H1 (cell line): ENCODE measurements around the gene CHD9. TPM values are rescaled to one million over a fixed set of nuclear protein-coding genes. Genes with fewer than 3 reads are reported as not detected.
A peak's percentile ranks its signal among the peaks of the same experiment; 100 is the strongest.

Experiments used
- CTCF ChIA-PET: fragments of 300-600 bp; sonication (Branson Sonifier 250); formaldehyde crosslinking; loops from one replicate; lab custom pipeline; 2021; ENCODE audit not compliant: partially characterized antibody; lab: Charles Lee
- POLR2A ChIA-PET: fragments of 300-600 bp; sonication (Branson Sonifier 250); formaldehyde crosslinking; loops from one replicate; lab custom pipeline; 2021; ENCODE audit warnings: inconsistent platforms; ENCODE audit not compliant: partially characterized antibody; lab: Charles Lee
- DNase-seq, 2 experiments: peaks; one replicate each; pipeline versions ENCODE4 v3.0.0 to v3.0.0-alpha.2; 2010 to 2022; ENCODE audit warnings: low spot score in 2 of 2, low read depth in 1 of 2, mixed read lengths in 1 of 2
- FAIRE-seq: peaks from 2 replicates; lab custom pipeline; 2011; peaks lifted over from hg19 to GRCh38; lab: Jason Lieb, UNC
- H2AFZ ChIP-seq: 2 replicates; pipeline ENCODE4 v1.8.1; 2012; ENCODE audit warnings: low read length, inconsistent platforms
- H2AK5ac ChIP-seq: 2 replicates; pipeline ENCODE4 v1.6.1; 2013; ENCODE audit warnings: low read depth, low read length
- H2BK120ac ChIP-seq: replicated peaks from 2 replicates; pipeline ENCODE3; 2013; ENCODE audit warnings: low read depth, low read length, inconsistent platforms
- H2BK12ac ChIP-seq: 2 replicates; pipeline ENCODE4 v1.6.1; 2013; ENCODE audit warnings: low read depth, low read length
- H2BK15ac ChIP-seq: 2 replicates; pipeline ENCODE4 v1.6.1; 2013; ENCODE audit warnings: low read length
- H2BK20ac ChIP-seq: 2 replicates; pipeline ENCODE4 v1.6.1; 2013; ENCODE audit warnings: low read length
- H2BK5ac ChIP-seq: 2 replicates; pipeline ENCODE4 v1.6.1; 2013; ENCODE audit warnings: low read depth, low read length
- H3K14ac ChIP-seq: 2 replicates; pipeline ENCODE4 v1.6.1; 2013; ENCODE audit warnings: inconsistent platforms; ENCODE audit not compliant: insufficient read length
- H3K18ac ChIP-seq: 2 replicates; pipeline ENCODE4 v1.6.1; 2013; ENCODE audit warnings: low read length; ENCODE audit errors: extremely low read depth
- H3K23ac ChIP-seq: 2 replicates; pipeline ENCODE4 v1.6.1; 2013; ENCODE audit warnings: inconsistent platforms; ENCODE audit not compliant: insufficient read length
- H3K23me2 ChIP-seq: 2 replicates; pipeline ENCODE4 v1.6.1; 2013; ENCODE audit warnings: low read depth, low read length
- H3K27ac ChIP-seq: 2 replicates; pipeline ENCODE4 v1.6.1; 2011; ENCODE audit warnings: low read depth, low read length, inconsistent platforms
- H3K27me3 ChIP-seq, 4 experiments: replicated peaks in 1 of 4; 1 replicate in 1 of 4; 2 replicates in 3 of 4; pipeline versions ENCODE4 v1.6.1 to v1.8.1; 2011 to 2013; ENCODE audit warnings: low read length in 3 of 4, mild to moderate bottlenecking in 3 of 4, inconsistent platforms in 2 of 4, mixed read lengths in 2 of 4, moderate library complexity in 1 of 4; ENCODE audit not compliant: control insufficient read depth in 3 of 4, insufficient read depth in 3 of 4; ENCODE audit errors: extremely low read depth in 1 of 4
- H3K36me3 ChIP-seq, 4 experiments: 2 replicates each; pipeline versions ENCODE4 v1.6.1 to v1.8.1; 2011 to 2013; ENCODE audit warnings: mild to moderate bottlenecking in 4 of 4, low read length in 3 of 4, moderate library complexity in 2 of 4, control low read depth in 1 of 4, inconsistent platforms in 1 of 4; ENCODE audit not compliant: insufficient read depth in 4 of 4, control insufficient read depth in 2 of 4
- H3K4ac ChIP-seq: replicated peaks from 2 replicates; pipeline ENCODE3; 2013; ENCODE audit warnings: low read length, low read depth, mixed read lengths, inconsistent platforms; ENCODE audit not compliant: insufficient read length
- H3K4me1 ChIP-seq, 4 experiments: replicated peaks in 1 of 4; 1 replicate in 1 of 4; 2 replicates in 3 of 4; pipeline versions ENCODE4 v1.6.1 to v1.8.1; 2011 to 2013; ENCODE audit warnings: low read length in 3 of 4, inconsistent platforms in 2 of 4, mixed read lengths in 1 of 4; ENCODE audit not compliant: insufficient read depth in 4 of 4, control insufficient read depth in 3 of 4
- H3K4me2 ChIP-seq, 2 experiments: 2 replicates each; pipeline versions ENCODE4 v1.6.1 to v1.8.1; 2011 to 2013; ENCODE audit warnings: low read depth in 2 of 2, low read length in 2 of 2, control low read depth in 1 of 2, inconsistent platforms in 1 of 2, mild to moderate bottlenecking in 1 of 2; ENCODE audit not compliant: insufficient read depth in 1 of 2
- H3K4me3 ChIP-seq, 4 experiments: fragments of 200-600, 300-600 bp in 1 of 4; sonication (generic), shearing (Covaris generic), sonication (Bioruptor Twin) in 1 of 4; 2 replicates each; pipeline versions ENCODE4 v1.5.1 to v1.8.1; 2011 to 2016; ENCODE audit warnings: low read length in 4 of 4, low read depth in 3 of 4, control low read depth in 2 of 4, inconsistent platforms in 2 of 4, mild to moderate bottlenecking in 2 of 4, mixed read lengths in 1 of 4, moderate library complexity in 1 of 4; ENCODE audit not compliant: insufficient read depth in 2 of 4; ENCODE audit errors: extremely low read depth in 1 of 4
- H3K56ac ChIP-seq: replicated peaks from 2 replicates; pipeline ENCODE3; 2013; ENCODE audit warnings: low read depth, mild to moderate bottlenecking, mixed read lengths, low read length, inconsistent platforms; ENCODE audit not compliant: insufficient read length
- H3K79me1 ChIP-seq: 2 replicates; pipeline ENCODE4 v1.6.1; 2013; ENCODE audit warnings: low read depth, low read length, control low read depth
- H3K79me2 ChIP-seq, 2 experiments: 2 replicates each; pipeline versions ENCODE4 v1.6.1 to v1.8.1; 2012 to 2013; ENCODE audit warnings: low read length in 2 of 2, mild to moderate bottlenecking in 2 of 2, inconsistent platforms in 1 of 2; ENCODE audit not compliant: insufficient read depth in 2 of 2, control insufficient read depth in 1 of 2
- H3K9ac ChIP-seq, 4 experiments: replicated peaks in 1 of 4; 1 replicate in 1 of 4; 2 replicates in 3 of 4; pipeline versions ENCODE4 v1.6.1 to v1.8.1; 2011 to 2013; ENCODE audit warnings: low read depth in 3 of 4, low read length in 3 of 4, control low read depth in 2 of 4, mild to moderate bottlenecking in 2 of 4, moderate library complexity in 2 of 4, inconsistent platforms in 1 of 4; ENCODE audit errors: extremely low read depth in 1 of 4
- H3K9me3 ChIP-seq, 2 experiments: 2 replicates each; pipeline versions ENCODE4 v1.6.1 to v1.8.1; 2012 to 2013; ENCODE audit warnings: mild to moderate bottlenecking in 2 of 2, moderate library complexity in 2 of 2, control low read depth in 1 of 2, inconsistent platforms in 1 of 2, low read depth in 1 of 2, low read length in 1 of 2, mixed read lengths in 1 of 2; ENCODE audit not compliant: insufficient read depth in 2 of 2
- H4K20me1 ChIP-seq, 2 experiments: replicated peaks in 1 of 2; 2 replicates each; pipeline versions ENCODE3 to v1.8.1; 2011 to 2013; ENCODE audit warnings: inconsistent platforms in 2 of 2, low read length in 2 of 2, mild to moderate bottlenecking in 1 of 2; ENCODE audit not compliant: insufficient read depth in 2 of 2, control insufficient read depth in 1 of 2
- H4K5ac ChIP-seq: 2 replicates; pipeline ENCODE4 v1.6.1; 2013; ENCODE audit warnings: low read length, low read depth, mixed read lengths, inconsistent platforms; ENCODE audit not compliant: insufficient read length
- H4K8ac ChIP-seq: 2 replicates; pipeline ENCODE4 v1.8.0; 2013; ENCODE audit warnings: mild to moderate bottlenecking, moderate library complexity, low read length, inconsistent platforms; ENCODE audit not compliant: insufficient read depth; ENCODE audit errors: extremely low read depth
- H4K91ac ChIP-seq: replicated peaks from 2 replicates; pipeline ENCODE3; 2013; ENCODE audit warnings: low read length, mixed read lengths, inconsistent platforms; ENCODE audit not compliant: insufficient read length
- BCL11A ChIP-seq, 2 experiments: IDR thresholded peaks; one replicate each; pipeline ENCODE4 v1.6.1; 2011; ENCODE audit warnings: low read depth in 2 of 2, low read length in 2 of 2, mild to moderate bottlenecking in 2 of 2
- CREB1 ChIP-seq: IDR thresholded peaks from 2 replicates; pipeline ENCODE4 v1.6.1; 2012; ENCODE audit warnings: inconsistent platforms
- FOSL1 ChIP-seq: IDR thresholded peaks from 2 replicates; pipeline ENCODE4 v1.6.1; 2011; ENCODE audit warnings: mild to moderate bottlenecking, low read depth, low read length, moderate library complexity; ENCODE audit not compliant: insufficient read depth
- GABPA ChIP-seq: IDR thresholded peaks from 2 replicates; pipeline ENCODE4 v1.6.1; 2011; ENCODE audit warnings: mild to moderate bottlenecking, low read length, moderate library complexity, borderline replicate concordance; ENCODE audit not compliant: insufficient read depth
- KDM5A ChIP-seq: fragments of 200-600 bp; IDR thresholded peaks from 2 replicates; pipeline ENCODE4 v1.7.1; 2012; ENCODE audit warnings: mild to moderate bottlenecking, low read length, inconsistent platforms, mixed read lengths
- SAP30 ChIP-seq: fragments of 300-600 bp; sonication (generic); IDR thresholded peaks from 2 replicates; pipeline ENCODE4 v1.7.1; 2012; ENCODE audit warnings: low read length, moderate library complexity, mild to moderate bottlenecking, inconsistent platforms; ENCODE audit not compliant: insufficient read depth, insufficient replicate concordance
- SP1 ChIP-seq: IDR thresholded peaks from 2 replicates; pipeline ENCODE4 v1.6.1; 2011; ENCODE audit warnings: low read depth, low read length
- TAF7 ChIP-seq: optimal IDR thresholded peaks from 2 replicates; pipeline ENCODE3; 2011; ENCODE audit warnings: low read depth, mild to moderate bottlenecking, inconsistent platforms, low read length, moderate library complexity, borderline replicate concordance
- TCF12 ChIP-seq: IDR thresholded peaks from 2 replicates; pipeline ENCODE4 v1.6.1; 2011; ENCODE audit warnings: low read depth, mild to moderate bottlenecking, low read length
- USF2 ChIP-seq: IDR thresholded peaks from 2 replicates; pipeline ENCODE4 v1.6.1; 2011; ENCODE audit warnings: low read length, improper control_type of control experiment
- whole genome bisulfite sequencing, 2 experiments: shearing (Covaris generic) in 1 of 2; methylation state at CpG; one replicate each; pipeline versions ENCODE4 v1.1.6 to v1.1.7; 2013 to 2015; ENCODE audit warnings: low lambda C conversion rate in 2 of 2, mixed read lengths in 2 of 2, inconsistent platforms in 1 of 2, low coverage in 1 of 2, missing lambda C conversion rate in 1 of 2; ENCODE audit not compliant: insufficient replicate concordance in 2 of 2, insufficient coverage in 1 of 2, insufficient read length in 1 of 2; ENCODE audit errors: extremely low coverage in 1 of 2, missing lambda C conversion rate in 1 of 2; 5-methylcytosine and 5-hydroxymethylcytosine counted together
- polyA plus RNA-seq, 7 experiments: library from polyadenylated mRNA; depleted of rRNA in 3 of 7; stranded (reverse) in 5 of 7; unstranded in 2 of 7; fragments of >200 nt in 5 of 7; fragments of 200-250 nt in 2 of 7; gene quantifications; 1 replicate in 5 of 7; 2 replicates in 1 of 7; 4 replicates in 1 of 7; pipeline versions ENCODE4 v1.2.1 to v1.2.3, GENCODE V29; 2011 to 2013; ENCODE audit warnings: missing spikeins in 2 of 7, mixed read lengths in 2 of 7
- total RNA-seq: library from RNA; stranded (reverse); fragmentation: NEBNext Ultra II Directional; extraction: Animal tissue kit (Norgen Biotek cat#: 25700); gene quantifications from 2 replicates; pipeline ENCODE4 v1.2.1, GENCODE V29; 2021

CHD9 gene
- total and polyA plus RNA-seq, 2 of the 8 experiments (the other 6 are each of a cell fraction or from before 2014, with no cell fraction given): 9.9 to 32.4 TPM

- CTCF ChIA-PET: interaction anchor here (1.1 to 1.7 kb wide), 3 partner anchors 9 to 23 kb away, joined by 4 to 9 read pairs (median 4); partner anchors contain the start of gene CHD9
- H3K14ac ChIP-seq: no peak overlapping the region
- H4K20me1 ChIP-seq: no peaks in the 10 kb centered on the region
- peak overlapping the region; percentile 34; the same call in 1 of the 2 replicates for H2AK5ac ChIP-seq
- H4K8ac ChIP-seq: no peak overlapping the region
- H2BK12ac ChIP-seq: peak overlapping the region; percentile 81; the same call in 1 of the 2 replicates
- H3K36me3 ChIP-seq: no peaks in the 10 kb centered on the region
- H4K91ac ChIP-seq: no peak overlapping the region
- H3K4me3 ChIP-seq: no peak overlapping the region
- no peak overlapping the region for H3K18ac ChIP-seq
- FAIRE-seq (no peak), DNase-seq (no peak)
- no peaks in the 10 kb centered on the region for H3K27me3 ChIP-seq
- peaks cover 21% of the 10 kb centered on the region for H3K23me2 ChIP-seq
- H2BK5ac ChIP-seq: no peak overlapping the region
- no peak overlapping the region for H4K5ac ChIP-seq
- no peak overlapping the region for H3K23ac ChIP-seq
- no peak overlapping the region for H2BK20ac ChIP-seq
- no peaks in the 10 kb centered on the region for H3K79me1 ChIP-seq
- H2AFZ ChIP-seq: no peak overlapping the region
- H3K4me1 ChIP-seq: peaks cover 2 to 27% (median 21%) of the 10 kb centered on the region in 4 experiments; a peak in 6 of 7 replicates
- H3K79me2 ChIP-seq: peaks cover 0 to 10% of the 10 kb centered on the region in 2 experiments; a peak in 2 of 4 replicates
- H3K4me2 ChIP-seq: no peak overlapping the region; a peak in 1 of 4 replicates
- H3K4ac ChIP-seq: no peak overlapping the region
- POLR2A ChIA-PET: interaction anchor here (1.9 to 2.6 kb wide), 2 partner anchors 9 to 13 kb away, joined by 8 to 15 read pairs; partner anchors contain the start of gene CHD9
- H3K27ac ChIP-seq: no peak overlapping the region
- peaks cover 4 to 8% of the 10 kb centered on the region in 2 experiments for H3K9me3 ChIP-seq
- H3K9ac ChIP-seq: no peak overlapping the region
- 86% methylated on average over 6 of the region's 6 CpGs; no CpG with 5 or more reads in 1 of the 2 experiments for WGBS, 2 experiments
- no peak overlapping the region for H2BK15ac ChIP-seq
- no peak overlapping the region for H2BK120ac ChIP-seq
- no peak overlapping the region for H3K56ac ChIP-seq
- no peak for TF ChIP-seq SP1
- no peak for TF ChIP-seq TCF12
- TF ChIP-seq TAF7: no peak
- no peak for TF ChIP-seq GABPA
- no peak for TF ChIP-seq FOSL1
- TF ChIP-seq SAP30: no peak
- TF ChIP-seq BCL11A (IDR thresholded peaks at IDR 0.05; ENCODE audit: low read depth in 2 of 2, low read length in 2 of 2): no peak
- no peak for TF ChIP-seq USF2
- no peak for TF ChIP-seq KDM5A
- no peak for TF ChIP-seq CREB1
Observed at GRCh38 chr16:53045341-53046220, 9.2 kb upstream of the CHD9 start.
